ENCODE results near the gene SLC4A3. TPM values are rescaled to one million over a fixed set of nuclear protein-coding genes. Genes with fewer than 3 reads are reported as not detected.

SLC4A3 gene
- total RNA-seq, 2 experiments from 2014 or later, result 0.16 to 0.20 TPM

DNA sequence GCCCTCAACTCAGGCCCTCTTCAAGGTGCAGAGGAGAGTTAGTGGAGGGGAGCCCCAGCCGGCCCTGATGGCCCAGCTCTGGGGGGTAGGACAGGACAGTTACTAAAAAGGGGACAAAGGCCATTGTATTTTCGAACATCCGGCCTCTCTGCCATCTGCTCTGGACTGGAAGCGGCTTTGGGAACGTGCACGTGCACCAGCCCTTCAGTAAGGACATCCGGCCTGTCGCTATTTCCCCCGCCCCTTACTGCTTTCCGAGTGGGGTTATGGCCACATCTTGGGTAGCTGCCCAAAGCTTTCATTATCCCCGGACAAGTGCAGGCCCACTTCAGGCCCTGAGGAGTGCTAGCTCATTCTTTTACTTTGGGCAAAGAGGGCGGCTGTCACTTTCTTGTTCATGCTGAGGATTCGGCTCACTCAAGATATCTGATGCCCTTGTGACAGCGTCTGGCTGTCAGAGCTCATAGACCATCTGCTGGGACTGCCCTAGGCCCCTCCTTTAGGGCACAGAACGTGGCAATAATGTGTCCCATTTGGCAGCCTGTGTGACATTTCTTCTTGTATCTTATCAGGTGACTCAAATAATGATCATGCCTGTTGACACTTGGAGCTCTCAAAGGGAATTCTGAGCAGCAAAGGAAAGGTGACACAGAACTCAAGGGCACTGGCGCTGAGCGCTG, 17.5 kb downstream of the SLC4A3 start:
- ChIA-PET POLR2A (no interaction called here), CTCF (interaction anchor here (1.1 kb wide), 1 partner anchor 102 kb away, joined by 4 read pairs; the partner anchor contains the start of gene CHPF)
- Histone ChIP-seq H3K36me3 (ENCODE audit: insufficient read depth, low read length) (no peaks in the 10 kb centered on the region), H3K4me1 (ENCODE audit: insufficient read depth, low read length) (peaks cover 13% of the 10 kb centered on the region), H3K27ac (ENCODE audit: low read depth in 1 of 2, low read length in 2 of 2) (no peak overlapping the region), H3K27me3 (ENCODE audit: control insufficient read depth in 1 of 2, insufficient read depth in 2 of 2, low read length in 2 of 2) (peaks cover 8 to 20% of the 10 kb centered on the region in 2 experiments), H3K9me3 (ENCODE audit: control insufficient read depth in 1 of 2, insufficient read depth in 1 of 2, low read length in 2 of 2) (no peaks in the 10 kb centered on the region), H3K4me3 (ENCODE audit: low read length) (no peak overlapping the region)
- TF ChIP-seq, protein P1, sequence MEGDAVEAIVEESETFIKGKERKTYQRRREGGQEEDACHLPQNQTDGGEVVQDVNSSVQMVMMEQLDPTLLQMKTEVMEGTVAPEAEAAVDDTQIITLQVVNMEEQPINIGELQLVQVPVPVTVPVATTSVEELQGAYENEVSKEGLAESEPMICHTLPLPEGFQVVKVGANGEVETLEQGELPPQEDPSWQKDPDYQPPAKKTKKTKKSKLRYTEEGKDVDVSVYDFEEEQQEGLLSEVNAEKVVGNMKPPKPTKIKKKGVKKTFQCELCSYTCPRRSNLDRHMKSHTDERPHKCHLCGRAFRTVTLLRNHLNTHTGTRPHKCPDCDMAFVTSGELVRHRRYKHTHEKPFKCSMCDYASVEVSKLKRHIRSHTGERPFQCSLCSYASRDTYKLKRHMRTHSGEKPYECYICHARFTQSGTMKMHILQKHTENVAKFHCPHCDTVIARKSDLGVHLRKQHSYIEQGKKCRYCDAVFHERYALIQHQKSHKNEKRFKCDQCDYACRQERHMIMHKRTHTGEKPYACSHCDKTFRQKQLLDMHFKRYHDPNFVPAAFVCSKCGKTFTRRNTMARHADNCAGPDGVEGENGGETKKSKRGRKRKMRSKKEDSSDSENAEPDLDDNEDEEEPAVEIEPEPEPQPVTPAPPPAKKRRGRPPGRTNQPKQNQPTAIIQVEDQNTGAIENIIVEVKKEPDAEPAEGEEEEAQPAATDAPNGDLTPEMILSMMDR (IDR thresholded peaks at IDR 0.05), result no peak
- peaks cover 53% of the 10 kb centered on the region for H3K27me3 Mint-ChIP-seq
- ATAC-seq (ENCODE audit: poor library complexity), result no peak
- H3K4me3 Mint-ChIP-seq, result no peak overlapping the region
- H3K36me3 Mint-ChIP-seq (ENCODE audit: low read depth), result no peaks in the 10 kb centered on the region
- no peak for DNase-seq
- peaks cover 6% of the 10 kb centered on the region for H3K4me1 Mint-ChIP-seq (ENCODE audit: low read depth)
- intact Hi-C loops (cut with DNase I, micrococcal nuclease), result loop anchor here (5.0 to 10.0 kb wide), 3 partner anchors 48 to 243 kb away; partner anchors contain the start of gene STK11IP (in 1 of the 2)
- H3K9me3 Mint-ChIP-seq, result no peaks in the 10 kb centered on the region
- H3K27ac Mint-ChIP-seq, result no peak overlapping the region

DNA sequence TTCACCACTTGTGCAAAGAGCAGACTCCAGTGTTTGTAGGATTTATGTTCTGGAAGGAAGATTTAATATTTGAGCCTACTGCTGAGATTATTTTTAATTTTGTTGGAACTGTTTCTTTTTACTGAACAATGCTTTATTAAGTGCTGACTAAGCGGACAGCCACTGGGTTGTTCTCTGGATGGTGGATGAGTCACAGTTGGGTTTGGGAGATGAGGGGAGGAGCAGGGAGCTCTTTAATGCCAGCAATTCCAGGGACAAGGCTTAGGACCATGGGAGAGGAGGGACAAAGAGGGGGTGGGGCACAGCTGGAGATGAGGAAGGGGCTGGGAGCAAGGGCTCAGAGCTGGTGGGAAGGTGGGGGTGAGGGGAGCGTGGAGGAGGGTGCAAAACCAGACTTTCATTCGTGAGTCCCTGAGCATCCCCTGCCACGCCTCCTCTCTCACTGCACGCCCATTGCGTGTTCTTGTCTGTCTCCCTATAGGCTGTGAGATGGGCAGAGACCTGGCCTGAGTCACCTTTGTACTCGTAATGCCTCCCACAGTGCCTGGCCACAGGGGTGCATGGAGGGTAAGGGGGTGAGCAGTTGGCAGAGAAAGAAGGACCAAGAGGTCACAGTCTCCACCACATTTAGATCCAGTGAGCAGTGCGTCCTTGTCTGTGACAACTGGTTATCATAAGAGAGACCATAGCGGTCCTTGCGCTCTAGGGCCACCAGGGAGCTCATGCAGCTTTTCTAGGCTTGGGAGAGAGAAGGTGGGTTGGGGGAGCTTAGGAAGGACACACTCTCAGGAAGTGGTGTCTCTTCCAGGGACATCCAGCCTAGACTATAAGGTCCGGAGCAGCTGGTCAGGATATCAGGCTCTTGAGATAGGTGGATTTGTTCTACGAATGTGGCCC, 18.4 kb downstream of the SLC4A3 start:
- ChIA-PET CTCF (interaction anchor here (1.1 kb wide), 1 partner anchor 103 kb away, joined by 4 read pairs; the partner anchor contains the start of gene CHPF), POLR2A (no interaction called here)
- Histone ChIP-seq H3K27me3 (ENCODE audit: control insufficient read depth in 1 of 2, insufficient read depth in 2 of 2, low read length in 2 of 2) (peaks cover 14 to 29% of the 10 kb centered on the region in 2 experiments), H3K9me3 (ENCODE audit: control insufficient read depth in 1 of 2, insufficient read depth in 1 of 2, low read length in 2 of 2) (no peaks in the 10 kb centered on the region), H3K27ac (ENCODE audit: low read depth in 1 of 2, low read length in 2 of 2) (no peak overlapping the region), H3K4me1 (ENCODE audit: insufficient read depth, low read length) (peaks cover 13% of the 10 kb centered on the region), H3K4me3 (ENCODE audit: low read length) (no peak overlapping the region), H3K36me3 (ENCODE audit: insufficient read depth, low read length) (no peaks in the 10 kb centered on the region)
- Mint-ChIP-seq H3K4me1 (ENCODE audit: low read depth) (peaks cover 6% of the 10 kb centered on the region), H3K9me3 (no peaks in the 10 kb centered on the region), H3K27ac (no peak overlapping the region), H3K27me3 (peaks cover 63% of the 10 kb centered on the region), H3K36me3 (ENCODE audit: low read depth) (no peaks in the 10 kb centered on the region), H3K4me3 (no peak overlapping the region)
- intact Hi-C loops (cut with DNase I, micrococcal nuclease), result loop anchor here in 1 of 2 experiments (10.0 kb wide), 1 partner anchor 241 kb away; no protein-coding TSS in a partner anchor
- DNase-seq, result no peak
- TF ChIP-seq, protein P1 (IDR thresholded peaks at IDR 0.05), result no peak
- no peak for ATAC-seq (ENCODE audit: poor library complexity)

DNA sequence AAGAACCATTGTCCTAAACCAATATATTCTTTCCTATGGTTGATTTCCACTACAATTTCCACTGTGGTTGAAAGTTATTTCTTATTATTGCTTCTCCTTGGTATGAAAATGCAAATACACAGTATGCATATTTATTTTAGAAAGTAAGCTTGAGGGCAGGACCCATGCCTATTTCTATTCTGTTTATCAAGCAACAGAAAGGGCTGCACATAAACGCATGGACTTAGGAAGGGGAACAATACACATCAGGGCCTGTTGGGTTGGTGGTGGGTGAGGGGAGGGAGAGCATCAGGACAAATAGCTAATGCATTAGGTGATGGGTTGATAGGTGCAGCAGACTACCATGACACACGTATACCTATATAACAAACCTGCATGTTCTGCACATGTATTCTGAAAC, 20.7 kb downstream of the SLC4A3 start:
- no peak overlapping the region for H3K4me3 ChIP-seq (ENCODE audit: low read length)
- intact Hi-C loops (cut with DNase I, micrococcal nuclease), result loop anchor here in 1 of 2 experiments (10.0 kb wide), 1 partner anchor 243 kb away; no protein-coding TSS in a partner anchor
- no peaks in the 10 kb centered on the region for H3K9me3 Mint-ChIP-seq
- ChIA-PET CTCF (no interaction called here), POLR2A (no interaction called here)
- peaks cover 24 to 28% of the 10 kb centered on the region in 2 experiments for H3K27me3 ChIP-seq (ENCODE audit: control insufficient read depth in 1 of 2, insufficient read depth in 2 of 2, low read length in 2 of 2)
- H3K36me3 Mint-ChIP-seq (ENCODE audit: low read depth), result no peaks in the 10 kb centered on the region
- peaks cover 79% of the 10 kb centered on the region for H3K27me3 Mint-ChIP-seq
- H3K4me1 ChIP-seq (ENCODE audit: insufficient read depth, low read length), result no peaks in the 10 kb centered on the region
- H3K9me3 ChIP-seq (ENCODE audit: control insufficient read depth in 1 of 2, insufficient read depth in 1 of 2, low read length in 2 of 2), result peaks cover 0 to 3% of the 10 kb centered on the region in 2 experiments
- no peaks in the 10 kb centered on the region for H3K4me1 Mint-ChIP-seq (ENCODE audit: low read depth)
- TF ChIP-seq, protein P1 (IDR thresholded peaks at IDR 0.05), result no peak
- ATAC-seq (ENCODE audit: poor library complexity) (no peak), DNase-seq (no peak)
- H3K36me3 ChIP-seq (ENCODE audit: insufficient read depth, low read length), result no peaks in the 10 kb centered on the region
- no peak overlapping the region for H3K4me3 Mint-ChIP-seq
- H3K27ac Mint-ChIP-seq, result no peak overlapping the region
- H3K27ac ChIP-seq (ENCODE audit: low read depth in 1 of 2, low read length in 2 of 2), result no peak overlapping the region

Data from CD4-positive, alpha-beta T cell (primary cell).